Vagina (tissue), 2 donors: ENCODE data around the gene ZBTB21.
A peak's percentile ranks its signal among the peaks of the same experiment; 100 is the strongest.

Experiments used
- POLR2A ChIP-seq, 2 donors: fragments of 450-650 bp; IDR thresholded peaks; one replicate each; pipeline ENCODE4 v1.6.1; 2017; ENCODE audit warnings: antibody characterized with exemption in 2 of 2, mild to moderate bottlenecking in 2 of 2, moderate library complexity in 2 of 2
- TF ChIP-seq, protein P1 (sequence below), 3 experiments: fragments of 450-650 bp in 2 of 3; fragments of 200-600 bp in 1 of 3; sonication (generic) in 1 of 3; IDR thresholded peaks; one replicate each; pipeline ENCODE4 v1.5.1; 2017 to 2019; ENCODE audit warnings: antibody characterized with exemption in 3 of 3, mild to moderate bottlenecking in 2 of 3, moderate library complexity in 2 of 3

DNA sequence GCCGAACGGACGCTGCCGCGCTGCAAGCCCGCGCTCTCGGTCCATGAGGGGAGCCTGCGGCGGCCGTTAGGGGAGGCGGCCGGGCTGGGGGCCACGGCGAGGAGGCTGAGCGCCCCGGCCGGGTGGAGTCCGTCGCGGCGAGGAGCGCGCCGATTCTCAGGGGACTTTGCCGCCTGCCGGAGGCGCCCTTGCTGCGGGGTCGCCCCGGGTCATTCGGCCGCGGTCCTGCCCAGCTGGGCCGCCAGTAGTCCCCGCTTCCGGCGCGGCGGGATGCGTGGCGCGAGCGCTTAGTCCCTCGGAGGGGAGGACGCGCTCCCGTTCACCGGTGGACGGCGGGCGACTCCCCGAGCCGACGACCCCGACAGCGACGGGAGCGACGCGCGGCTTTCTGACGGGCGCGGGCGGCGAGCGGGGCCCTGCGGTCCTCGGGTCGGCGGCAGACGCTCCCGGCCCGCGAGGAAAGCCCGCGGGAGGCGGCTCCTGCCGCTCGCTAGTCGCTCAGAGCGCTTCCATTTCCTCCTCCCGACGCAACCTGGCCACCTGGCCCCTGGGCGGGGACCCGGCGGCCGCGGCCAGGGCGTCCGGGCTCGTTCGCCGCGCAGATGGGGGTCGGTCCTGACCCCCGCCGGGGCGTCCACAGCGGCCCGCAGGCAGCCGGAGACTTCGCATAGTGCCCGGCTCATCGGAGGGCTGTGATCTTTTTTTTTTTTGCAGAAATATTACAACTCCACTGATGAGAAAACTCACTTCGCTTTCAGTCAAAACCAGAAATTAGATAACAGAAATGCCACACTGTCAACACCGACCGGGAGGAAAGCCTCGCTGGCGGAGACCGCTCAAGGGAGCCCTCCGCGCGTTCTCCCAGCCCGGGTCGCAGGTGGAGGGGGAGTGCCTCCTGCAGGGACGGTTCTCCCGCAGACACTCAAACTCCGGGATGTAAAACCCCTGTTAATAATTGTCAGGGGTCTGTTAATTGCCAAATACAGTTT is 641 bp upstream of the ZBTB21 start:
- TF ChIP-seq, protein P1, sequence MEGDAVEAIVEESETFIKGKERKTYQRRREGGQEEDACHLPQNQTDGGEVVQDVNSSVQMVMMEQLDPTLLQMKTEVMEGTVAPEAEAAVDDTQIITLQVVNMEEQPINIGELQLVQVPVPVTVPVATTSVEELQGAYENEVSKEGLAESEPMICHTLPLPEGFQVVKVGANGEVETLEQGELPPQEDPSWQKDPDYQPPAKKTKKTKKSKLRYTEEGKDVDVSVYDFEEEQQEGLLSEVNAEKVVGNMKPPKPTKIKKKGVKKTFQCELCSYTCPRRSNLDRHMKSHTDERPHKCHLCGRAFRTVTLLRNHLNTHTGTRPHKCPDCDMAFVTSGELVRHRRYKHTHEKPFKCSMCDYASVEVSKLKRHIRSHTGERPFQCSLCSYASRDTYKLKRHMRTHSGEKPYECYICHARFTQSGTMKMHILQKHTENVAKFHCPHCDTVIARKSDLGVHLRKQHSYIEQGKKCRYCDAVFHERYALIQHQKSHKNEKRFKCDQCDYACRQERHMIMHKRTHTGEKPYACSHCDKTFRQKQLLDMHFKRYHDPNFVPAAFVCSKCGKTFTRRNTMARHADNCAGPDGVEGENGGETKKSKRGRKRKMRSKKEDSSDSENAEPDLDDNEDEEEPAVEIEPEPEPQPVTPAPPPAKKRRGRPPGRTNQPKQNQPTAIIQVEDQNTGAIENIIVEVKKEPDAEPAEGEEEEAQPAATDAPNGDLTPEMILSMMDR (IDR thresholded peaks at IDR 0.05): no peak
- peak in 1 of 2 donors; percentile 2 for TF ChIP-seq POLR2A (IDR thresholded peaks at IDR 0.05)
